Measurements from ENCODE around the gene TAOK3. TPM values are rescaled to one million over a fixed set of nuclear protein-coding genes. Genes with fewer than 3 reads are reported as not detected.

The TAOK3 gene
- total and polyA plus RNA-seq, 2 of the 8 experiments (the other 6 are each of a cell fraction or from before 2014, with no cell fraction given): 5.2 to 9.3 TPM

DNA sequence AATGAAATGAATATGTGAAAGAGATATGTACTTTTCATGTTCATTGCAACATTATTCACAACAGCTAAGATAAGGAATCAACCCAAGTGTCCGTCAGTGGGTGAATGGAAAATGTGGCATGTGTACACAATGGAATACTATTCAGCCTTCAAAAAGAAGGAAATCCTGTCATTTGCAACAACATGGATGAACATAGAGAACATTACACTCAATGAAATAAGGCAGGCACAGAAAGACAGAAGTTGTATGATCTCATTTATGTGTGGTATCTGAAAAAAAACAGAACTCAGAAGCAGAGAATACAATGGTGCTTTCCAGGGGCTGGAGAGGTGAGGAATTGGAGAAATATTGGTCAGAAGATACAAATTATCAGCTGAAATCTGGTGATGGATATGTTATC, 54.0 kb downstream of the TAOK3 start (continued):
- TF ChIP-seq, protein P1, sequence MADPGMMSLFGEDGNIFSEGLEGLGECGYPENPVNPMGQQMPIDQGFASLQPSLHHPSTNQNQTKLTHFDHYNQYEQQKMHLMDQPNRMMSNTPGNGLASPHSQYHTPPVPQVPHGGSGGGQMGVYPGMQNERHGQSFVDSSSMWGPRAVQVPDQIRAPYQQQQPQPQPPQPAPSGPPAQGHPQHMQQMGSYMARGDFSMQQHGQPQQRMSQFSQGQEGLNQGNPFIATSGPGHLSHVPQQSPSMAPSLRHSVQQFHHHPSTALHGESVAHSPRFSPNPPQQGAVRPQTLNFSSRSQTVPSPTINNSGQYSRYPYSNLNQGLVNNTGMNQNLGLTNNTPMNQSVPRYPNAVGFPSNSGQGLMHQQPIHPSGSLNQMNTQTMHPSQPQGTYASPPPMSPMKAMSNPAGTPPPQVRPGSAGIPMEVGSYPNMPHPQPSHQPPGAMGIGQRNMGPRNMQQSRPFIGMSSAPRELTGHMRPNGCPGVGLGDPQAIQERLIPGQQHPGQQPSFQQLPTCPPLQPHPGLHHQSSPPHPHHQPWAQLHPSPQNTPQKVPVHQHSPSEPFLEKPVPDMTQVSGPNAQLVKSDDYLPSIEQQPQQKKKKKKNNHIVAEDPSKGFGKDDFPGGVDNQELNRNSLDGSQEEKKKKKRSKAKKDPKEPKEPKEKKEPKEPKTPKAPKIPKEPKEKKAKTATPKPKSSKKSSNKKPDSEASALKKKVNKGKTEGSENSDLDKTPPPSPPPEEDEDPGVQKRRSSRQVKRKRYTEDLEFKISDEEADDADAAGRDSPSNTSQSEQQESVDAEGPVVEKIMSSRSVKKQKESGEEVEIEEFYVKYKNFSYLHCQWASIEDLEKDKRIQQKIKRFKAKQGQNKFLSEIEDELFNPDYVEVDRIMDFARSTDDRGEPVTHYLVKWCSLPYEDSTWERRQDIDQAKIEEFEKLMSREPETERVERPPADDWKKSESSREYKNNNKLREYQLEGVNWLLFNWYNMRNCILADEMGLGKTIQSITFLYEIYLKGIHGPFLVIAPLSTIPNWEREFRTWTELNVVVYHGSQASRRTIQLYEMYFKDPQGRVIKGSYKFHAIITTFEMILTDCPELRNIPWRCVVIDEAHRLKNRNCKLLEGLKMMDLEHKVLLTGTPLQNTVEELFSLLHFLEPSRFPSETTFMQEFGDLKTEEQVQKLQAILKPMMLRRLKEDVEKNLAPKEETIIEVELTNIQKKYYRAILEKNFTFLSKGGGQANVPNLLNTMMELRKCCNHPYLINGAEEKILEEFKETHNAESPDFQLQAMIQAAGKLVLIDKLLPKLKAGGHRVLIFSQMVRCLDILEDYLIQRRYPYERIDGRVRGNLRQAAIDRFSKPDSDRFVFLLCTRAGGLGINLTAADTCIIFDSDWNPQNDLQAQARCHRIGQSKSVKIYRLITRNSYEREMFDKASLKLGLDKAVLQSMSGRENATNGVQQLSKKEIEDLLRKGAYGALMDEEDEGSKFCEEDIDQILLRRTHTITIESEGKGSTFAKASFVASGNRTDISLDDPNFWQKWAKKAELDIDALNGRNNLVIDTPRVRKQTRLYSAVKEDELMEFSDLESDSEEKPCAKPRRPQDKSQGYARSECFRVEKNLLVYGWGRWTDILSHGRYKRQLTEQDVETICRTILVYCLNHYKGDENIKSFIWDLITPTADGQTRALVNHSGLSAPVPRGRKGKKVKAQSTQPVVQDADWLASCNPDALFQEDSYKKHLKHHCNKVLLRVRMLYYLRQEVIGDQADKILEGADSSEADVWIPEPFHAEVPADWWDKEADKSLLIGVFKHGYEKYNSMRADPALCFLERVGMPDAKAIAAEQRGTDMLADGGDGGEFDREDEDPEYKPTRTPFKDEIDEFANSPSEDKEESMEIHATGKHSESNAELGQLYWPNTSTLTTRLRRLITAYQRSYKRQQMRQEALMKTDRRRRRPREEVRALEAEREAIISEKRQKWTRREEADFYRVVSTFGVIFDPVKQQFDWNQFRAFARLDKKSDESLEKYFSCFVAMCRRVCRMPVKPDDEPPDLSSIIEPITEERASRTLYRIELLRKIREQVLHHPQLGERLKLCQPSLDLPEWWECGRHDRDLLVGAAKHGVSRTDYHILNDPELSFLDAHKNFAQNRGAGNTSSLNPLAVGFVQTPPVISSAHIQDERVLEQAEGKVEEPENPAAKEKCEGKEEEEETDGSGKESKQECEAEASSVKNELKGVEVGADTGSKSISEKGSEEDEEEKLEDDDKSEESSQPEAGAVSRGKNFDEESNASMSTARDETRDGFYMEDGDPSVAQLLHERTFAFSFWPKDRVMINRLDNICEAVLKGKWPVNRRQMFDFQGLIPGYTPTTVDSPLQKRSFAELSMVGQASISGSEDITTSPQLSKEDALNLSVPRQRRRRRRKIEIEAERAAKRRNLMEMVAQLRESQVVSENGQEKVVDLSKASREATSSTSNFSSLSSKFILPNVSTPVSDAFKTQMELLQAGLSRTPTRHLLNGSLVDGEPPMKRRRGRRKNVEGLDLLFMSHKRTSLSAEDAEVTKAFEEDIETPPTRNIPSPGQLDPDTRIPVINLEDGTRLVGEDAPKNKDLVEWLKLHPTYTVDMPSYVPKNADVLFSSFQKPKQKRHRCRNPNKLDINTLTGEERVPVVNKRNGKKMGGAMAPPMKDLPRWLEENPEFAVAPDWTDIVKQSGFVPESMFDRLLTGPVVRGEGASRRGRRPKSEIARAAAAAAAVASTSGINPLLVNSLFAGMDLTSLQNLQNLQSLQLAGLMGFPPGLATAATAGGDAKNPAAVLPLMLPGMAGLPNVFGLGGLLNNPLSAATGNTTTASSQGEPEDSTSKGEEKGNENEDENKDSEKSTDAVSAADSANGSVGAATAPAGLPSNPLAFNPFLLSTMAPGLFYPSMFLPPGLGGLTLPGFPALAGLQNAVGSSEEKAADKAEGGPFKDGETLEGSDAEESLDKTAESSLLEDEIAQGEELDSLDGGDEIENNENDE (IDR thresholded peaks at IDR 0.05; ENCODE audit: insufficient replicate concordance, low read length): no peak
- no peak for TF ChIP-seq KDM5A (IDR thresholded peaks at IDR 0.05; ENCODE audit: low read length)
- TF ChIP-seq HDAC2 (IDR thresholded peaks at IDR 0.05; ENCODE audit: borderline replicate concordance in 1 of 2, low read depth in 2 of 2, low read length in 2 of 2): no peak
